PC-9 (cell line): ENCODE results near the gene OAF. TPM values are rescaled to one million over a fixed set of nuclear protein-coding genes. Genes with fewer than 3 reads are reported as not detected.

Experiments used
- BruUV-seq: library from RNA; stranded (reverse); fragments of 400-500 nt; replicated peaks from 2 replicates; lab custom pipeline; 2021; lab: Mats Ljungman, UMichigan
- CTCF ChIA-PET: fragments of 300-600 bp; sonication (Branson Sonifier 250); formaldehyde crosslinking; loops from one replicate; lab custom pipeline; 2022; ENCODE audit warnings: antibody characterized with exemption; lab: Charles Lee
- POLR2A ChIA-PET: fragments of 300-600 bp; sonication (Branson Sonifier 250); formaldehyde crosslinking; loops from one replicate; lab custom pipeline; 2022; ENCODE audit warnings: antibody characterized with exemption; ENCODE audit not compliant: unreplicated experiment; lab: Charles Lee
- DNase-seq, 2 experiments: peaks; one replicate each; pipeline versions ENCODE4 v3.0.0 to v3.0.0-alpha.2; 2015 to 2022; ENCODE audit warnings: mixed read lengths in 1 of 2
- H2AFZ ChIP-seq: fragments of 200-600 bp; sonication (generic); 2 replicates; pipeline ENCODE4 v1.8.1; 2017; ENCODE audit warnings: antibody characterized with exemption
- H3F3A ChIP-seq: fragments of 200-600 bp; sonication (generic); 2 replicates; pipeline ENCODE4 v1.8.1; 2017; ENCODE audit warnings: antibody characterized with exemption, mild to moderate bottlenecking, low read depth; ENCODE audit not compliant: insufficient read depth
- H3K27ac ChIP-seq: fragments of 200-600 bp; sonication (generic); 2 replicates; pipeline ENCODE4 v1.6.1; 2016; ENCODE audit warnings: mixed run types
- H3K27me3 ChIP-seq: fragments of 200-600 bp; sonication (generic); 2 replicates; pipeline ENCODE4 v1.6.1; 2016; ENCODE audit warnings: low read depth, mixed run types; ENCODE audit not compliant: insufficient read depth
- H3K36me3 ChIP-seq: fragments of 200-600 bp; sonication (generic); 2 replicates; pipeline ENCODE4 v1.6.1; 2016; ENCODE audit warnings: low read depth, mixed run types
- H3K4me1 ChIP-seq: fragments of 200-600 bp; sonication (generic); replicated peaks from 2 replicates; pipeline ENCODE4 v1.6.1; 2016; ENCODE audit warnings: mixed run types; ENCODE audit not compliant: insufficient read depth
- H3K4me2 ChIP-seq: fragments of 200-600 bp; sonication (generic); 2 replicates; pipeline ENCODE4 v1.6.1; 2017; ENCODE audit warnings: mixed run types
- H3K4me3 ChIP-seq: fragments of 200-600 bp; sonication (generic); 2 replicates; pipeline ENCODE4 v1.6.1; 2016; ENCODE audit warnings: mixed run types
- H3K79me2 ChIP-seq: fragments of 200-600 bp; sonication (generic); 2 replicates; pipeline ENCODE4 v1.6.1; 2017; ENCODE audit warnings: low read depth, mixed run types
- H3K9me2 ChIP-seq: fragments of 200-600 bp; sonication (generic); 2 replicates; pipeline ENCODE4 v1.8.1; 2017; ENCODE audit warnings: mild to moderate bottlenecking; ENCODE audit not compliant: insufficient read depth
- H3K9me3 ChIP-seq: fragments of 200-600 bp; sonication (generic); 2 replicates; pipeline ENCODE4 v1.8.1; 2016; ENCODE audit warnings: low read depth; ENCODE audit not compliant: insufficient read depth
- H4K20me1 ChIP-seq: fragments of 200-600 bp; sonication (generic); 2 replicates; pipeline ENCODE4 v1.8.1; 2017; ENCODE audit not compliant: insufficient read depth
- CTCF ChIP-seq: fragments of 200-600 bp; sonication (generic); conservative IDR thresholded peaks from 2 replicates; pipeline ENCODE4 v1.6.1; 2017; ENCODE audit warnings: mixed run types, antibody characterized with exemption, mild to moderate bottlenecking, moderate library complexity
- EZH2 ChIP-seq: fragments of 200-600 bp; sonication (generic); IDR thresholded peaks from 2 replicates; pipeline ENCODE4 v1.8.0; 2017; ENCODE audit warnings: antibody characterized with exemption, low read depth
- intact Hi-C: fragments of 100-400 bp; cut with micrococcal nuclease; formaldehyde crosslinking; loops from one replicate; pipeline ENCODE4 v1.10.0; 2022; ENCODE audit not compliant: unreplicated experiment
- total RNA-seq: library from RNA; stranded (reverse); gene quantifications from 2 replicates; pipeline ENCODE4 v1.2.3, GENCODE V29; 2021

The OAF gene
- total RNA-seq, 1 experiment from 2014 or later, result 45.6 TPM

GRCh38 chr11:120279502-120279901 is 68.7 kb downstream of the OAF start:
- ChIA-PET CTCF (no interaction called here), POLR2A (no interaction called here)
- no peak overlapping the region for H3K27ac ChIP-seq
- no peak overlapping the region for H2AFZ ChIP-seq
- H3K4me1 ChIP-seq, result peaks cover 18% of the 10 kb centered on the region
- no peak for TF ChIP-seq CTCF
- no peak for TF ChIP-seq EZH2
- no peaks in the 10 kb centered on the region for H3K36me3 ChIP-seq
- no peaks in the 10 kb centered on the region for H3F3A ChIP-seq
- no peaks in the 10 kb centered on the region for H4K20me1 ChIP-seq
- H3K4me2 ChIP-seq, result no peak overlapping the region
- H3K27me3 ChIP-seq, result no peaks in the 10 kb centered on the region; the same call in 1 of the 2 replicates
- H3K9me3 ChIP-seq, result no peaks in the 10 kb centered on the region
- H3K79me2 ChIP-seq, result no peaks in the 10 kb centered on the region
- no peaks in the 10 kb centered on the region; the same call in 1 of the 2 replicates for H3K9me2 ChIP-seq
- DNase-seq, result peak in 1 of 2 experiments; percentile 16
- H3K4me3 ChIP-seq, result no peak overlapping the region
- BruUV-seq, result no TSS peak
- intact Hi-C loops, result no loop called here

Other genes starting within 250 kb of the OAF start
- gene TRIM29, start 72.9 kb upstream of the OAF start, total RNA-seq, result 208 and 293 TPM in 2 replicates
- gene POU2F3, start 29.1 kb downstream of the OAF start, total RNA-seq, result 2.3 and 2.9 TPM in 2 replicates
- gene TLCD5, start 114.3 kb downstream of the OAF start, total RNA-seq, result 6.0 and 7.7 TPM in 2 replicates
- 61.5 and 76.5 TPM in 2 replicates for gene ARHGEF12, start 125.4 kb downstream of the OAF start, total RNA-seq